Heart left ventricle (tissue), 16 donors: ENCODE measurements around the gene PHF2. TPM values are rescaled to one million over a fixed set of nuclear protein-coding genes. Genes with fewer than 3 reads are reported as not detected.
"Not testable (repeated sequence)": the region's sequence is repeated elsewhere in the genome, so short reads cannot be mapped to it uniquely, and the experiment has no call there.

Source experiments
- ATAC-seq, 4 donors: fragments of 200-7000 bp; cut with Tn5 transposase; one replicate each; pipeline ENCODE4 v1.9.1; 2020 to 2022; ENCODE audit warnings: moderate library complexity in 4 of 4, mild to moderate bottlenecking in 3 of 4, moderate number of reproducible peaks in 1 of 4
- DNase-seq, 5 donors: peaks; one replicate each; pipeline ENCODE4 v3.0.0-alpha.2; 2020
- H3K27ac ChIP-seq, 12 donors: fragments of 200-600 bp; sonication (generic) in 4 of 12; one replicate each; pipeline versions ENCODE4 v1.5.0 to v1.8.0; 2016 to 2022; ENCODE audit warnings: mild to moderate bottlenecking in 2 of 12
- H3K27me3 ChIP-seq, 9 donors: fragments of 200-600 bp; sonication (generic) in 2 of 9; one replicate each; pipeline versions ENCODE4 v1.5.1 to v1.8.0; 2016 to 2022; ENCODE audit warnings: mild to moderate bottlenecking in 3 of 9
- H3K36me3 ChIP-seq, 9 donors: fragments of 200-600 bp; sonication (generic) in 2 of 9; one replicate each; pipeline versions ENCODE4 v1.5.0 to v1.8.0; 2018 to 2022; ENCODE audit warnings: mild to moderate bottlenecking in 2 of 9
- H3K4me1 ChIP-seq, 12 donors: fragments of 200-600 bp; sonication (generic) in 4 of 12; one replicate each; pipeline versions ENCODE4 v1.5.0 to v1.8.0; 2016 to 2022; ENCODE audit warnings: mild to moderate bottlenecking in 3 of 12
- H3K4me3 ChIP-seq, 12 donors: fragments of 200-600 bp; sonication (generic) in 4 of 12; one replicate each; pipeline versions ENCODE4 v1.5.0 to v1.8.0; 2017 to 2022; ENCODE audit warnings: mild to moderate bottlenecking in 9 of 12, moderate library complexity in 4 of 12
- H3K9me3 ChIP-seq, 12 donors: fragments of 200-600 bp; sonication (generic) in 4 of 12; one replicate each; pipeline versions ENCODE4 v1.5.0 to v1.8.0; 2016 to 2022; ENCODE audit warnings: mild to moderate bottlenecking in 1 of 12
- CTCF ChIP-seq, 12 donors: fragments of 200-600 bp; sonication (generic) in 4 of 12; IDR thresholded peaks; one replicate each; pipeline versions ENCODE4 v1.5.0 to v1.8.0; 2018 to 2022; ENCODE audit warnings: antibody characterized with exemption in 12 of 12, mild to moderate bottlenecking in 5 of 12
- POLR2A ChIP-seq, 2 donors: fragments of 450-650 bp; IDR thresholded peaks; one replicate each; pipeline ENCODE4 v1.6.1; 2017; ENCODE audit warnings: antibody characterized with exemption in 2 of 2, mild to moderate bottlenecking in 2 of 2, moderate library complexity in 2 of 2
- WGBS, 4 donors: extraction: QIAGEN DNeasy Blood & Tissue Kit in 2 of 4; methylation state at CpG; one replicate each; pipeline versions ENCODE4 v1.1.5 to v1.1.7; 2013 to 2018; 5-methylcytosine and 5-hydroxymethylcytosine counted together
- intact Hi-C, 10 donors: fragments of 100-400 bp; cut with DNase I; formaldehyde crosslinking; loops; one replicate each; pipeline versions ENCODE4 v1.11.1 to v1.14.2; 2022
- polyA plus RNA-seq, 2 donors: library from polyadenylated mRNA; stranded (reverse); fragments of 200-250 nt; gene quantifications; one replicate each; pipeline ENCODE4 v1.2.3, GENCODE V29; 2013
- total RNA-seq, 9 donors: library from RNA; depleted of rRNA in 2 of 9; stranded (reverse); fragments of >200 nt in 2 of 9; fragmentation: NEBNext Ultra II Directional in 3 of 9; extraction: Animal tissue kit (Norgen Biotek cat#: 25700) in 3 of 9; gene quantifications; one replicate each; pipeline versions ENCODE4 v1.1.0 to v1.2.4, GENCODE V29; 2016 to 2023
- donor health status: ischemic (EF 13 %, LVEDD 7.1; RV severe dilation, severe dysfunction).
- donor health status: healthy with polysubstance abuse.
- donor health status: DM: no; HTN: yes; CAD: no.
- donor health status: DM: no; HTN: no; CAD: no.
- donor health status: ischemic (EF 25% LVEDD 6.9; RV normal size, moderate dysfunction).
- donor health status: ischemic (EF 25% LVEDD 5.7; RV mildly dilated, moderate dysfunction).
- donor health status: healthy.
- donor health status: DM: yes; HTN: yes; CAD: no.
- donor health status: ischemic (EF 35%, LVEDD 5.7; RV mildly dilated, moderate dysfunction).
- donor health status: nonischemic (EF 11% LVEDD 7.7; RV severe dilation, severe dysfunction).
- donor health status: DM: yes; HTN: yes; CAD: no.
- donor health status: PGD.
- donor health status: ischemic (EF 29% LVEDD 5.4; RV normal size, mild dysfunction).
- donor health status: nonischemic (EF 23%, LVEDD 6.1; RV moderate dilation, normal function).

PHF2 gene
- total and polyA plus RNA-seq, 11 donors = 18.8 to 37.2 (median 22.1) TPM

GRCh38 chr9:93665128-93665636 lies 88.8 kb downstream of the PHF2 start:
- no peak for TF ChIP-seq CTCF (IDR thresholded peaks at IDR 0.05)
- TF ChIP-seq POLR2A (IDR thresholded peaks at IDR 0.05) = no peak
- Histone ChIP-seq H3K4me3 (no peak overlapping the region), H3K27ac (no peak overlapping the region), H3K9me3 (no peaks in the 10 kb centered on the region), H3K36me3 (peaks cover 0 to 63% (median 53%) of the 10 kb centered on the region in 9 donors), H3K27me3 (no peaks in the 10 kb centered on the region), H3K4me1 (no peaks in the 10 kb centered on the region)
- WGBS, 4 donors = 89 to 95% (median 91%) methylated on average over 9 of the region's 9 CpGs
- ATAC-seq (no peak), DNase-seq (peak in 3 of 5 donors; percentile 1 to 22 (median 8))
- intact Hi-C loops = no loop called here

- Histone ChIP-seq H3K27me3 (no peaks in the 10 kb centered on the region), H3K4me3 (no peak overlapping the region), H3K9me3 (no peaks in the 10 kb centered on the region), H3K4me1 (no peaks in the 10 kb centered on the region), H3K27ac (no peak overlapping the region), H3K36me3 (peaks cover 0 to 56% (median 46%) of the 10 kb centered on the region in 9 donors)
- ATAC-seq (no peak), DNase-seq (peak in 4 of 5 donors; percentile 3 to 46 (median 14))
- 93 to 96% (median 94%) methylated on average over 26 to 27 of the region's 27 CpGs for WGBS, 4 donors
- TF ChIP-seq CTCF (IDR thresholded peaks at IDR 0.05) = no peak
- intact Hi-C loops = no loop called here
These were observed 89.5 kb downstream of the PHF2 start for GRCh38 chr9:93665637-93666438.

GRCh38 chr9:93666439-93666784 lies 90.0 kb downstream of the PHF2 start:
- H3K27ac ChIP-seq, ATAC-seq, intact Hi-C loops, H3K4me3 ChIP-seq, H3K9me3 ChIP-seq, H3K27me3 ChIP-seq, H3K4me1 ChIP-seq: not testable (repeated sequence)
- peaks cover 0 to 56% (median 44%) of the 10 kb centered on the region in 9 donors for H3K36me3 ChIP-seq
- WGBS, 4 donors = 94 to 97% (median 96%) methylated on average over 6 of the region's 6 CpGs
- peak in 3 of 5 donors; percentile 7 to 32 (median 11) for DNase-seq

GRCh38 chr9:93667006-93667405 lies 90.6 kb downstream of the PHF2 start:
- ATAC-seq = no peak
- DNase-seq = peak in 4 of 5 donors; percentile 6 to 61 (median 22)
- Histone ChIP-seq H3K27me3 (no peaks in the 10 kb centered on the region), H3K36me3 (peaks cover 0 to 54% (median 40%) of the 10 kb centered on the region in 9 donors), H3K9me3 (no peaks in the 10 kb centered on the region), H3K4me1 (no peaks in the 10 kb centered on the region), H3K27ac (no peak overlapping the region), H3K4me3 (no peak overlapping the region)
- 93 to 95% (median 94%) methylated on average over 18 of the region's 18 CpGs for WGBS, 4 donors
- TF ChIP-seq POLR2A (IDR thresholded peaks at IDR 0.05) (no peak), CTCF (IDR thresholded peaks at IDR 0.05) (no peak)
- intact Hi-C loops = no loop called here
